ENCODE data around the gene SMYD4.

SMYD4 gene

DNA sequence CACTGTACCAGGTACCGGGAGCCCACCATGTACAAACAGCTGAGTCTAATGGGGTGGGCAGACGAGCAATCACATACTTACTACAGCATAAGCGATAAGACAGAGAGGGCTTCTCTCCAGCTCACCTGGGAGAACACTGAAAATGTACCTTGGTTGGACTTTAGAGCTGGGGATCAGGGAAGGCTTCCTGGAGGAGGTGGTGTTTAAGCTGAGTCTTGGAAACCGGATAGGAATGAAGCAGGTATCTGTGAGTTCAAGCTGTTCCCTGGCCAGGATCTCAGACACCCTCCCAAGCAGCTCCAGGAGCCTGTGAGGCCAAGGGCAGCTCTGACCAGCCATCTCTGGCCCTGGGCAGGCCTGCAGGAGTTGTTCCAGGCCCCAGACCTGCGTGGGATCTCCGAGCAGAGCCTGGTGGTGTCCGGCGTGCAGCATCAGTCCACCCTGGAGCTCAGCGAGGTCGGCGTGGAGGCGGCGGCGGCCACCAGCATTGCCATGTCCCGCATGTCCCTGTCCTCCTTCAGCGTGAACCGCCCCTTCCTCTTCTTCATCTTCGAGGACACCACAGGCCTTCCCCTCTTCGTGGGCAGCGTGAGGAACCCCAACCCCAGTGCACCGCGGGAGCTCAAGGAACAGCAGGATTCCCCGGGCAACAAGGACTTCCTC, 75.8 kb downstream of the SMYD4 start:
- POLR2A ChIA-PET (ENCODE audit: low non-redundant PET): no interaction called here
- CTCF ChIA-PET: interaction anchor here (0.9 kb wide), 1 partner anchor 30 kb away, joined by 3 read pairs; no protein-coding TSS in a partner anchor
- no peak for TF ChIP-seq CTCF (conservative IDR thresholded peaks at IDR 0.05; ENCODE audit: low read depth)
- peak overlapping the region; percentile 90 for H3K27ac ChIP-seq
- DNase-seq (ENCODE audit: low spot score): no peak

- ChIA-PET POLR2A (ENCODE audit: low non-redundant PET) (interaction anchor here (0.5 kb wide), 1 partner anchor 485 kb away, joined by 3 read pairs; no protein-coding TSS in a partner anchor), CTCF (interaction anchor here (0.7 kb wide), 1 partner anchor 32 kb away, joined by 3 read pairs; no protein-coding TSS in a partner anchor)
- TF ChIP-seq CTCF (conservative IDR thresholded peaks at IDR 0.05; ENCODE audit: low read depth): no peak
- peak; percentile 48 for DNase-seq (ENCODE audit: low spot score)
- H3K27ac ChIP-seq: peak overlapping the region; percentile 90
These were observed 77.1 kb downstream of the SMYD4 start for GRCh38 chr17:1752425-1753262.

- peak overlapping the region; percentile 90 for H3K27ac ChIP-seq
- DNase-seq (ENCODE audit: low spot score): no peak
- CTCF ChIA-PET: no interaction called here
- POLR2A ChIA-PET (ENCODE audit: low non-redundant PET): no interaction called here
- no peak for TF ChIP-seq CTCF (conservative IDR thresholded peaks at IDR 0.05; ENCODE audit: low read depth)
These were observed 79.1 kb downstream of the SMYD4 start for GRCh38 chr17:1750628-1751027.

- CTCF ChIA-PET: no interaction called here
- H3K27ac ChIP-seq: peak overlapping the region; percentile 90
- DNase-seq (ENCODE audit: low spot score): peak; percentile 69
- POLR2A ChIA-PET (ENCODE audit: low non-redundant PET): interaction anchor here (1.1 kb wide), 1 partner anchor 23 kb away, joined by 3 read pairs; no protein-coding TSS in a partner anchor
- no peak for TF ChIP-seq CTCF (conservative IDR thresholded peaks at IDR 0.05; ENCODE audit: low read depth)
These were observed 82.6 kb downstream of the SMYD4 start for GRCh38 chr17:1746975-1747543.

GRCh38 chr17:1745513-1746020, 84.1 kb downstream of the SMYD4 start:
- no peak overlapping the region; the same call in none of the 2 replicates for H3K27ac ChIP-seq

More at GRCh38 chr17:1745513-1746020, 84.1 kb downstream of the SMYD4 start:
- CTCF ChIA-PET: no interaction called here
- POLR2A ChIA-PET (ENCODE audit: low non-redundant PET): no interaction called here
- no peak for DNase-seq (ENCODE audit: low spot score)
- TF ChIP-seq CTCF (conservative IDR thresholded peaks at IDR 0.05; ENCODE audit: low read depth): no peak
